KMS-11 (cell line): ENCODE measurements around the gene LRRC38.

Source experiments
- H2AFZ ChIP-seq: fragments of 200-600 bp; sonication (generic); 2 replicates; pipeline ENCODE4 v1.6.1; 2016; ENCODE audit warnings: antibody characterized with exemption, mixed run types, low read depth
- H3K27ac ChIP-seq: fragments of 200-600 bp; sonication (generic); 2 replicates; pipeline ENCODE4 v1.6.1; 2016; ENCODE audit warnings: mild to moderate bottlenecking, mixed run types
- H3K27me3 ChIP-seq: fragments of 200-600 bp; sonication (generic); 2 replicates; pipeline ENCODE4 v1.6.1; 2017; ENCODE audit warnings: mild to moderate bottlenecking, low read depth, mixed run types, moderate library complexity; ENCODE audit not compliant: insufficient read depth
- H3K36me3 ChIP-seq: fragments of 200-600 bp; sonication (generic); 2 replicates; pipeline ENCODE4 v1.6.1; 2017; ENCODE audit warnings: mild to moderate bottlenecking, mixed run types; ENCODE audit not compliant: insufficient read depth
- H3K4me1 ChIP-seq: fragments of 200-600 bp; sonication (generic); 2 replicates; pipeline ENCODE4 v1.6.1; 2016; ENCODE audit warnings: mild to moderate bottlenecking, low read depth, mixed run types; ENCODE audit not compliant: poor library complexity, severe bottlenecking
- H3K4me2 ChIP-seq: fragments of 200-600 bp; sonication (generic); 2 replicates; pipeline ENCODE4 v1.7.0; 2016; ENCODE audit warnings: mild to moderate bottlenecking, mixed run types
- H3K4me3 ChIP-seq: fragments of 200-600 bp; sonication (generic); IDR thresholded peaks from 2 replicates; pipeline ENCODE4 v1.6.1; 2017; ENCODE audit warnings: low read depth, low read length, mixed read lengths; ENCODE audit not compliant: insufficient read depth
- H3K79me2 ChIP-seq: fragments of 200-600 bp; sonication (generic); 2 replicates; pipeline ENCODE4 v1.6.1; 2016; ENCODE audit warnings: low read depth, mixed run types; ENCODE audit not compliant: insufficient read depth
- H3K9ac ChIP-seq: fragments of 200-600 bp; sonication (generic); 2 replicates; pipeline ENCODE4 v1.6.1; 2016; ENCODE audit warnings: mild to moderate bottlenecking, mixed run types
- H4K20me1 ChIP-seq: fragments of 200-600 bp; sonication (generic); 2 replicates; pipeline ENCODE4 v1.6.1; 2016; ENCODE audit warnings: mild to moderate bottlenecking, mixed run types; ENCODE audit not compliant: insufficient read depth
- CTCF ChIP-seq: fragments of 200-600 bp; sonication (generic); conservative IDR thresholded peaks from 2 replicates; pipeline ENCODE4 v1.6.1; 2017; ENCODE audit warnings: low read depth, mild to moderate bottlenecking, antibody characterized with exemption, low read length, moderate library complexity, mixed read lengths

Gene LRRC38

GRCh38 chr1:13536571-13536970, 22.8 kb upstream of the LRRC38 start:
- no peaks in the 10 kb centered on the region for H4K20me1 ChIP-seq
- no peaks in the 10 kb centered on the region for H3K79me2 ChIP-seq
- no peak overlapping the region for H3K4me3 ChIP-seq
- H2AFZ ChIP-seq = no peak overlapping the region
- H3K9ac ChIP-seq = no peak overlapping the region
- H3K36me3 ChIP-seq = no peaks in the 10 kb centered on the region
- H3K4me1 ChIP-seq = no peaks in the 10 kb centered on the region
- H3K4me2 ChIP-seq = no peak overlapping the region
- TF ChIP-seq CTCF = no peak
- H3K27me3 ChIP-seq = peaks cover 9% of the 10 kb centered on the region; the same call in 1 of the 2 replicates
- no peak overlapping the region for H3K27ac ChIP-seq

DNA sequence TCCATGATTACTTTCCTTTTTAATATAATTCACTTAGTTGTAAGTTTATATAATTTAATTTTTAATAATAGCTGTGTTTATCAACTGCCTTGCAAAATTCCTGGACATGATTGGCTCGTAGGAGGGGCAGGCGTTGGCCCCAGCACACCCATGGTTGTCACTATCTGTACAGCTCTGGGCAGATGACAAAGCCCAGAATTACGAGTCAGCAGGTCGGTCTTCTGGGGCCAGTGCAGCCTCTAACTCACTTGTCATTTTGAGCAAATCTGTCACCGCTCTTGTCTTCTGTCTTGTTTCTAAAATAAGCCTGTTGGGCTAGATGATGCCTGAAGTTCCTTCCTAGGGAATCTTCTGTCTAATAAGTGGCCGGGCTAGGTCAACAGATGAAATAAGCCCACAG, 21.4 kb upstream of the LRRC38 start:
- H3K79me2 ChIP-seq = no peaks in the 10 kb centered on the region
- H3K9ac ChIP-seq = no peak overlapping the region
- H3K36me3 ChIP-seq = no peaks in the 10 kb centered on the region
- H4K20me1 ChIP-seq = no peaks in the 10 kb centered on the region
- no peak overlapping the region for H3K4me2 ChIP-seq
- no peak overlapping the region for H3K4me3 ChIP-seq
- no peak overlapping the region for H3K27ac ChIP-seq
- TF ChIP-seq CTCF = no peak
- H3K27me3 ChIP-seq = peaks cover 6% of the 10 kb centered on the region; the same call in 1 of the 2 replicates
- no peaks in the 10 kb centered on the region for H3K4me1 ChIP-seq
- H2AFZ ChIP-seq = no peak overlapping the region

DNA sequence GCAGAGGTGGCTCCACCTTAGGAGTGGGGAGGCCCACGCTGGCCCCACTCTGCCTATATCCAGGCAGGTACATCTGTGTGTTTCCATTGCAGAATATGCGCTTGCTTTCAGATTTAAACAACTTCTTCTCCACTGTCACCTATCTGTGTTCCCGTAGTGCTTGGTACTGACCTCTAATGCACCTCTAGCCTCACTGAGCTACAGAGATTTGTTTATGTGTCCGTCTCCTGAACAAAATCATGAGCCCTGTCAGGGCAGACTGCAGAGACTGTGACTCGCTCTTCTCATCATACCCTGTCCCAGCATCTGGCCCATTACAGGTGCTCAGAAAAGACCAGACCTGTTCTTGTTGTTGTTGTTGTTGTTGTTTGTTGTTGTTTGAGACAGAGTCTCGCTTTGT, 14.5 kb upstream of the LRRC38 start:
- Histone ChIP-seq H2AFZ (no peak overlapping the region), H3K36me3 (no peaks in the 10 kb centered on the region), H3K27me3 (peaks cover 9% of the 10 kb centered on the region; the same call in 1 of the 2 replicates), H3K9ac (no peak overlapping the region), H3K4me3 (no peak overlapping the region), H3K27ac (no peak overlapping the region), H3K4me2 (no peak overlapping the region), H3K79me2 (no peaks in the 10 kb centered on the region), H3K4me1 (no peaks in the 10 kb centered on the region), H4K20me1 (no peaks in the 10 kb centered on the region)
- TF ChIP-seq CTCF = no peak

DNA sequence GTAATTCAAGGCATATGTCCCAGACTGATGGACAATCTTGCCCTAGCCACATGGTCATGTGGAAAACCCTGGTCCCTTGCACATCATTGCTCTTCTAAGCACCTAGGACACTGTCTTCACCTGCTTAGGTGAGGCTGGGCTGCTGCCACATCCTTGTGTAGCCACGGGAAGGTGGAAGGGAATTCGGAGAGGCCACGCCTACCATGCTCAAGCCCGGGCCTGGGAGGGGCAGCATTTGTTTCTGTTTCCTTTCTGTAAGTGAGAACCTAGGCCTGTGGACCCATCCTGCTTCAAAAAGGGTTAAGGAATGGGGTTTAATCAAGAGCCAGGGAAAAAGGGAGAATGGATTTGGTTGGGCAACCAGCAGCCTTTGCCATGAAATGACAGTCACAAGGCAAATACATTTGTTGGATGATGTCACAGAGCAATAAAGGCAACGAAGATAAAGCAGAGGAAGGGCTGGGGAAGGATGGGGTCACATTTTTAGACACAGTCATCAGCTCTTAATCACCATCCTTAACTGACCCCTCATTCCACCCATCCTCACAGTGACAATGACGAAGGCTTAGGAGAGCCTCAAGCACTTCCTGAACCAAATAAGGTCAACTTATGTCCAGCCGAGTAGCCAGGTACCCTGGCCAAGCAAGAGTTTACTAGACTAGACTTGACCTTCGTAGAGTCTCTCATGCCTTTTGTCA, 10.1 kb upstream of the LRRC38 start:
- peaks cover 5% of the 10 kb centered on the region; the same call in 1 of the 2 replicates for H3K27me3 ChIP-seq
- H3K79me2 ChIP-seq = no peaks in the 10 kb centered on the region
- H4K20me1 ChIP-seq = no peaks in the 10 kb centered on the region
- H2AFZ ChIP-seq = no peak overlapping the region
- H3K4me2 ChIP-seq = no peak overlapping the region
- no peak overlapping the region for H3K4me3 ChIP-seq
- H3K27ac ChIP-seq = no peak overlapping the region
- no peak overlapping the region for H3K9ac ChIP-seq
- TF ChIP-seq CTCF = no peak
- H3K36me3 ChIP-seq = no peaks in the 10 kb centered on the region
- no peaks in the 10 kb centered on the region for H3K4me1 ChIP-seq
